SK-N-SH (cell line): ENCODE data around the gene ZBED5. TPM values are rescaled to one million over a fixed set of nuclear protein-coding genes. Genes with fewer than 3 reads are reported as not detected.

Experiments used
- CTCF ChIA-PET: fragments of 300-600, 350-600 bp; formaldehyde crosslinking; extraction: SDS; loops from one replicate; lab custom pipeline; 2021; lab: Yijun Ruan, JAX
- POLR2A ChIA-PET: fragments of 350-600 bp; sonication (Branson Sonifier 250); formaldehyde crosslinking; extraction: SDS; loops from one replicate; lab custom pipeline; 2020; ENCODE audit warnings: antibody characterized with exemption, inconsistent platforms; lab: Yijun Ruan, JAX
- DNase-seq: peaks from one replicate; pipeline ENCODE4 v3.0.0; 2012
- H2AFZ ChIP-seq: fragments of 200-600 bp; sonication (generic); 2 replicates; pipeline ENCODE4 v1.8.1; 2016; ENCODE audit warnings: antibody characterized with exemption, mild to moderate bottlenecking, low read depth
- H3F3A ChIP-seq: fragments of 200-600 bp; sonication (generic); replicated peaks from 2 replicates; pipeline ENCODE3; 2016; ENCODE audit warnings: antibody characterized with exemption, mild to moderate bottlenecking; ENCODE audit not compliant: insufficient read depth
- H3K27ac ChIP-seq, 2 experiments: fragments of 200-500 bp in 1 of 2; fragments of 200-600 bp in 1 of 2; sonication (Bioruptor generic) in 1 of 2; sonication (generic), shearing (Covaris generic) in 1 of 2; 2 replicates each; pipeline versions ENCODE4 v1.5.1 to v1.6.1; 2014 to 2016; ENCODE audit warnings: low read depth in 2 of 2, inconsistent platforms in 1 of 2, low read length in 1 of 2, mild to moderate bottlenecking in 1 of 2, mixed read lengths in 1 of 2
- H3K27me3 ChIP-seq: fragments of 200-600 bp; sonication (generic), shearing (Covaris generic); 2 replicates; pipeline ENCODE4 v1.6.1; 2016; ENCODE audit warnings: mixed run types; ENCODE audit not compliant: insufficient read depth
- H3K36me3 ChIP-seq, 2 experiments: fragments of 200-500 bp in 1 of 2; fragments of 200-600 bp in 1 of 2; sonication (Bioruptor generic) in 1 of 2; sonication (generic) in 1 of 2; replicated peaks in 1 of 2; 2 replicates each; pipeline versions ENCODE3 to v1.5.1; 2014 to 2016; ENCODE audit warnings: low read length in 1 of 2, mild to moderate bottlenecking in 1 of 2; ENCODE audit not compliant: insufficient read depth in 2 of 2, control insufficient read depth in 1 of 2
- H3K4me1 ChIP-seq, 2 experiments: fragments of 200-500 bp in 1 of 2; fragments of 200-600 bp in 1 of 2; sonication (Bioruptor generic) in 1 of 2; sonication (generic), shearing (Covaris generic) in 1 of 2; 2 replicates each; pipeline versions ENCODE4 v1.5.1 to v1.6.1; 2014 to 2016; ENCODE audit warnings: low read depth in 1 of 2, low read length in 1 of 2, mixed run types in 1 of 2; ENCODE audit not compliant: insufficient read depth in 2 of 2, control insufficient read depth in 1 of 2
- H3K4me2 ChIP-seq: fragments of 200-600 bp; sonication (generic), shearing (Covaris generic); 2 replicates; pipeline ENCODE4 v1.6.1; 2017; ENCODE audit warnings: mixed run types
- H3K4me3 ChIP-seq, 2 experiments: fragments of 200-500 bp in 1 of 2; fragments of 200-600 bp in 1 of 2; sonication (Bioruptor generic) in 1 of 2; sonication (generic), shearing (Covaris generic) in 1 of 2; 2 replicates each; pipeline versions ENCODE4 v1.5.1 to v1.8.1; 2014 to 2016; ENCODE audit warnings: low read depth in 2 of 2, inconsistent platforms in 1 of 2, low read length in 1 of 2, mild to moderate bottlenecking in 1 of 2, mixed read lengths in 1 of 2, moderate library complexity in 1 of 2
- H3K79me2 ChIP-seq: fragments of 200-600 bp; sonication (generic); 2 replicates; pipeline ENCODE4 v1.8.1; 2017; ENCODE audit warnings: mild to moderate bottlenecking; ENCODE audit not compliant: insufficient read depth
- H3K9ac ChIP-seq: fragments of 200-600 bp; sonication (generic); 2 replicates; pipeline ENCODE4 v1.6.1; 2017; ENCODE audit warnings: mixed run types
- H3K9me2 ChIP-seq: fragments of 200-600 bp; sonication (generic); 2 replicates; pipeline ENCODE4 v1.6.1; 2017; ENCODE audit warnings: mixed run types
- H3K9me3 ChIP-seq: fragments of 200-600 bp; sonication (generic); 2 replicates; pipeline ENCODE4 v1.6.1; 2017; ENCODE audit warnings: mixed run types, mild to moderate bottlenecking, moderate library complexity
- H4K20me1 ChIP-seq: fragments of 200-600 bp; sonication (generic); 2 replicates; pipeline ENCODE4 v1.6.1; 2017; ENCODE audit warnings: mild to moderate bottlenecking, mixed run types; ENCODE audit not compliant: insufficient read depth
- CHD2 ChIP-seq: fragments of 150-350 bp; IDR thresholded peaks from 2 replicates; pipeline ENCODE4 v1.6.1; 2018; ENCODE audit warnings: low read length; ENCODE audit not compliant: partially characterized antibody
- CTCF ChIP-seq: fragments of 200-600 bp; sonication (generic); IDR thresholded peaks from 2 replicates; pipeline ENCODE4 v1.6.1; 2017; ENCODE audit warnings: antibody characterized with exemption, mild to moderate bottlenecking, moderate library complexity
- GABPA ChIP-seq: IDR thresholded peaks from 2 replicates; pipeline ENCODE4 v1.4.0; 2012; ENCODE audit warnings: low read depth, mild to moderate bottlenecking
- MAX ChIP-seq: IDR thresholded peaks from 2 replicates; pipeline ENCODE4 v1.4.0; 2012; ENCODE audit warnings: low read depth
- MXI1 ChIP-seq: IDR thresholded peaks from 2 replicates; pipeline ENCODE4 v1.6.1; 2012; ENCODE audit warnings: mild to moderate bottlenecking, low read depth, low read length, improper control_type of control experiment
- RAD21 ChIP-seq: IDR thresholded peaks from 2 replicates; pipeline ENCODE4 v1.6.1; 2012; ENCODE audit warnings: mild to moderate bottlenecking, low read length
- REST ChIP-seq: IDR thresholded peaks from 2 replicates; pipeline ENCODE4 v1.6.1; 2012; ENCODE audit warnings: mild to moderate bottlenecking, low read depth, low read length, moderate library complexity
- RFX5 ChIP-seq: IDR thresholded peaks from 2 replicates; pipeline ENCODE4 v1.6.1; 2012; ENCODE audit warnings: mild to moderate bottlenecking, improper control_type of control experiment, low read length
- RXRA ChIP-seq: IDR thresholded peaks from 2 replicates; pipeline ENCODE4 v1.4.0; 2012; ENCODE audit warnings: low read depth, mild to moderate bottlenecking, borderline replicate concordance
- SMC3 ChIP-seq: IDR thresholded peaks from 2 replicates; pipeline ENCODE4 v1.6.1; 2012; ENCODE audit warnings: low read depth, low read length, improper control_type of control experiment
- TAF1 ChIP-seq: IDR thresholded peaks from 2 replicates; pipeline ENCODE4 v1.6.1; 2012; ENCODE audit warnings: low read depth, mild to moderate bottlenecking, low read length, moderate library complexity, borderline replicate concordance
- YY1 ChIP-seq: IDR thresholded peaks from 2 replicates; pipeline ENCODE4 v1.4.0; 2012; ENCODE audit warnings: low read depth, mild to moderate bottlenecking
- WGBS: methylation state at CpG from one replicate; pipeline ENCODE4 v1.1.6; 2017; ENCODE audit warnings: low lambda C conversion rate; 5-methylcytosine and 5-hydroxymethylcytosine counted together
- polyA plus RNA-seq, 3 experiments: library from polyadenylated mRNA; depleted of rRNA; stranded (reverse); fragments of >200 nt; gene quantifications; 2 replicates each; pipeline ENCODE4 v1.2.3, GENCODE V29; 2012

Gene ZBED5
- polyA plus RNA-seq, 1 of the 3 experiments (the other 2 are of a cell fraction) = 23.5 TPM

- TF ChIP-seq TAF1 = no peak
- no peak for TF ChIP-seq GABPA
- no peak for TF ChIP-seq RFX5
- TF ChIP-seq CHD2 = no peak
- TF ChIP-seq MXI1 = no peak
- TF ChIP-seq RXRA = no peak
- H3K9me2 ChIP-seq = no peaks in the 10 kb centered on the region
- POLR2A ChIA-PET = interaction anchor here (0.6 kb wide), 1 partner anchor 25 kb away, joined by 4 read pairs; no protein-coding TSS in a partner anchor
- H4K20me1 ChIP-seq = no peaks in the 10 kb centered on the region
- no peaks in the 10 kb centered on the region for H3K36me3 ChIP-seq
- WGBS = 70% methylated on average over 9 of the region's 9 CpGs
- peaks cover 37% of the 10 kb centered on the region for H3F3A ChIP-seq
- peak overlapping the region; percentile 78 for H3K9ac ChIP-seq
- H3K4me2 ChIP-seq = peak overlapping the region; percentile 73
- peak overlapping the region; percentile 86 to 99 for H3K27ac ChIP-seq
- CTCF ChIA-PET = interaction anchor here (0.5 to 3.4 kb wide), 6 partner anchors 12 to 886 kb away, joined by 3 to 12 read pairs (median 4); no protein-coding TSS in a partner anchor
- no peaks in the 10 kb centered on the region for H3K79me2 ChIP-seq
- H3K27me3 ChIP-seq = no peaks in the 10 kb centered on the region
- H2AFZ ChIP-seq = peak overlapping the region; percentile 90
- H3K9me3 ChIP-seq = no peaks in the 10 kb centered on the region
- no peak for DNase-seq
- H3K4me3 ChIP-seq = no peak overlapping the region
- H3K4me1 ChIP-seq = peaks cover 21 to 29% of the 10 kb centered on the region in 2 experiments; a peak in 3 of 4 replicates
These were observed 43.0 kb upstream of the ZBED5 start for GRCh38 chr11:10900681-10901415.

GRCh38 chr11:10899121-10899830 is 41.4 kb upstream of the ZBED5 start:
- 0 out of 4 replicates have a peak overlapping the region, but pooled peaks of 1 of the 2 experiments have one; percentile 30 for H3K4me3 ChIP-seq
- POLR2A ChIA-PET = no interaction called here

More at GRCh38 chr11:10899121-10899830, 41.4 kb upstream of the ZBED5 start:
- H3K9me3 ChIP-seq = no peaks in the 10 kb centered on the region
- peak overlapping the region; percentile 78 for H3K9ac ChIP-seq
- no peaks in the 10 kb centered on the region for H3K9me2 ChIP-seq
- H3K79me2 ChIP-seq = no peaks in the 10 kb centered on the region
- H3K4me2 ChIP-seq = peak overlapping the region; percentile 73
- no peaks in the 10 kb centered on the region for H3K36me3 ChIP-seq
- no peaks in the 10 kb centered on the region for H4K20me1 ChIP-seq
- 27% methylated on average over 7 of the region's 7 CpGs for WGBS
- peaks cover 21 to 29% of the 10 kb centered on the region in 2 experiments; a peak in 3 of 4 replicates for H3K4me1 ChIP-seq
- peak overlapping the region; percentile 86 to 99 for H3K27ac ChIP-seq
- H2AFZ ChIP-seq = peak overlapping the region; percentile 61
- DNase-seq = peak; percentile 40
- H3F3A ChIP-seq = peaks cover 33% of the 10 kb centered on the region
- H3K27me3 ChIP-seq = no peaks in the 10 kb centered on the region
- CTCF ChIA-PET = interaction anchor here (1.9 kb wide), 1 partner anchor 35 kb away, joined by 6 read pairs; no protein-coding TSS in a partner anchor
- TF ChIP-seq SMC3 (no peak), CTCF (no peak), RAD21 (no peak), REST (no peak), MAX (no peak), YY1 (0 out of 2 replicates have a peak, but pooled peaks have one; percentile 10)
